ENCODE results near the gene TMEM208.

GRCh38 chr16:67190448-67191399 lies 36.2 kb upstream of the TMEM208 start:
- TF ChIP-seq CTCF (IDR thresholded peaks at IDR 0.05) (no peak), POLR2A (IDR thresholded peaks at IDR 0.05) (no peak)

Data from esophagus squamous epithelium (tissue), 4 donors.